Glomerular visceral epithelial cell (primary cell): ENCODE measurements around the gene RANBP17.
"Not testable (repeated sequence)": the region's sequence is repeated elsewhere in the genome, so short reads cannot be mapped to it uniquely, and the experiment has no call there.

Experiments
- DNase-seq: peaks from one replicate; pipeline ENCODE4 v3.0.0-alpha.2; 2016; ENCODE audit errors: extremely low spot score

RANBP17 gene

DNA sequence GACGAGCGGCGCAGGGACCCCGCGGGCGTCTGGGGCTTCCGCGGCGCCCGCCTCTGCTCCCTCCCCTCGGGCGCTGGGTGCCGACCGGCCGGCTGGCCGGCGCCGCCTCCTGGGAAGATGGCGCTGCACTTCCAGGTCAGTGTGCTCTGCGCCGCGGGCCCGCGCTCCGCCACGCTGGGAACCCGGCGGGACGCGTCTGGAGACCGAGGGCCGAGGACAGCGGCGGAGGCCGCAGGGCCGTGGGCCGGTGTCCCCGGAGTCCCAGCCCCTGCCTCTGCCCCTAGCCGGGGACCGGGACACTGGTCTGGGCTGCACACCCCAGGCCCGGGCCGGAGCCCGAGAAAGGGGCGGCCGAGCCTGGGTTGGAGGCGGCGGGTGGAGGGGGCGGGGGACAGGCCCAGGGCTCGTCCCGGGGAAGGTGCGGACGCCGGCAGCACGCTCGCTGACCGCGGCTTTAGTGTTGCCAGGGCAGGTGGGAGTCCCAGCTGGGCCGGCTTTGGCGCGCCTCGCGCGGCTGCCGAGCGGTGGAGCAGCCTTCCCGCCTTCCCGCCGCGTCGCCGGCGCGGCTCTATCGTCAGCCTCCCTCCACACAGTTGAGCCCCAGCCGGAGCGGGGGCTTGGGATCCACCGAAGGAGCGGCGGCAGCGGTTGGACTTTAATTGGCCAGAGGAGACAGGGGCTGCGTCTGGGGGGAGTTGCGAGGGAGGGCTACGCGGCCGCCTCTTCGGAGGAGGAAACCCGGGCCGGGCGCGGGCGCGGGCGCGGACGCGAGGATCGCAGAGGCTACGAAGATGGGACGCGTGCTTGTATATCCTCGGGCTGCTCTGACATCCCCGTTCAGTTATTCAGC, at the start of gene RANBP17:
Gene RANBP17 (plus strand): TSS at position 102 of the 850 bp plus-strand sequence.
- DNase-seq: peak; percentile 85

- no peak for DNase-seq
Observed at GRCh38 chr5:170813231-170813630, 48.6 kb upstream of the RANBP17 start.

GRCh38 chr5:170817195-170817594, 44.6 kb upstream of the RANBP17 start:
- DNase-seq: no peak

- DNase-seq: no peak
Observed at GRCh38 chr5:170818232-170818631, 43.6 kb upstream of the RANBP17 start.

DNA sequence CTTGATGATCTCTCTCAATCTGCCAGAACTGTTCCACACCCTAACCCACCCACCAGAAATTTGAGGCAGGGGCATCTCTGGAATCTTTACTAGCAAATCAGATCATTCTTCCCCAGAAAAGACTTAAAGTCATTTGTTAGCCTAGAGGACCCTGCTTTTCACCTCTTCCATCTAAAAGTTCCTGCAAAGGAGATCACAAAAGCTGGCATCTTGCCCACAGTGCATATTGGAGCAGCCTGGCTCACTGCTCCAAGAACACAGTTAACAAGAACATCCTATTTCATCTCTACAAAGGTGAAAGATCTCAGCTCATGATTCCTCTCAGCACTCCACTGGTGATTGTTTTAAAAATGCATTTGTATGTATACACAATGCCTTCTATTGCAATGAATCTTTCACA, 42.0 kb upstream of the RANBP17 start:
- no peak for DNase-seq

- DNase-seq: no peak
Observed at GRCh38 chr5:170821257-170821800, 40.5 kb upstream of the RANBP17 start.

DNA sequence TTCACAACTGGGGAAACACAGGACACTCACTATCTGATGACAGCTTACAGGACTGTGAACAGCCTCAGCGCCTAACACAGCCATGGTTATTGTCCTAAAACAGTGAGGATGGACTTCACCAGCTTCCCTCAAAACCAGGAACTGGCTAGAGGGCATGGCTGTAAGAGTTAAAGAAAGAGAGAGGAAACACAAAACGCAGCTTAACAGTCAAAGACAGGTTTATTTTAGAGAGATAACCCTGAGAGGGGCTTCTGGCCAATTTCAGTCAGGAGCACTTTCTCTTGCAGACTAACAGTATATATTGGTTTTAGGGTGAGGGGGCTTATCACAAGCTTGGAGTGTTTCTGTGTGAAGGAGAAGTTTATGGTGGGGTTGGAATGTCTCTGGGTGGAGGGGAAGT, 35.7 kb upstream of the RANBP17 start:
- no peak for DNase-seq

DNA sequence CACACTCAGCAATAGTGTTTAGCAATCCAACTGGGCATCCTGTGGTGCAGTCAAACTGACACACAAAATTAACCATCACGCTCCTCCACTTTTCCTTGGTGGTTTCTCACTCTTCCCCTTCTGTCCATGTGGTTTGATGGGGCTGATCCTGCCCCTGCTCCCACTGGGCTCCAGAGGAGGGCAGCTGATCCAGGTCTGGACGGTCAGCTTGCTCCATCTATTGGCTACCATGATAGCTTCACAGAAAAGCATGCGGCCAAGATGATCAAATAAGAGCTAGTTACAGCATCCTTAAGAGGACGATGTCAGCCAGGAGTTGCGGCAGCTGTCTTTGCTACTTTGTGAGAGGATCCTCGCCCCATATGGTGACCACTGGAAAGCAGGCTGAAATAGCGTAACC, 29.6 kb upstream of the RANBP17 start:
- no peak for DNase-seq

DNA sequence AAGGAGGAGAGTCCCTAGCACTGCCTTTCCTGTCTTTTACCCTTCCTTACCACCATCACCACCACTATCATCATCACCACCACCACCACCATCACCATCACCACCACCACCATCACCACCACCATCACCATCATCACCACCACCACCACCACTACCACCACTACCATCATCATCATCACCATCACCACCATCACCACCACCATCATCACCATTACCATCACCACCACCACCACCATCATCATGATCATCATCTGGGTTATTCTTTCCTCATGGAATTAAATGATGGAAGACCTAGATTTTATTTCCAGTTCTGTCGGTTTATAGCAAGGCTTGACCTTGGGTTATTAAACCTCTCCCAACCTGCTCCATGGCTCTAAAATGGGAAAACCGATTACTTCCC, 27.8 kb upstream of the RANBP17 start:
- not testable (repeated sequence) for DNase-seq

DNA sequence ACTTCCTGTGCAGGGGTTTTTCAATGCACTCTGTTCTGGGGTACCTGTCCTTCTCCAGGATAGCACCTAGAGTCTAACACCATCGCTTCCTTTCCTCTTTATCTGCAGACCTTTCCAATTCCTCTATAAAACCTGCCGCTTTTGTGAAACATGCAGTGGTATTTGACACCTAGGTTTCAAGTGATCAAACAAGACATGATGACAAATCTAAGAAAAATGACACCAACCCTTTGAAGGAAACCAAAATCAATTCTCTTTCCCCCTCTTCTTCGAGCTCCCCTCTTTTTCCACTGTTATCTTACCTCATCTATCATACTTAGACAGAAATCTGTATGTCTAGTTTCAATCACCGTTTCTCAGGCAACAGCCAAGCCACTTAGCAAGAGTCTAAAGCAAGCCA, 25.6 kb upstream of the RANBP17 start:
- DNase-seq: no peak

- no peak for DNase-seq
Observed at GRCh38 chr5:170843870-170844269, 17.9 kb upstream of the RANBP17 start.

DNA sequence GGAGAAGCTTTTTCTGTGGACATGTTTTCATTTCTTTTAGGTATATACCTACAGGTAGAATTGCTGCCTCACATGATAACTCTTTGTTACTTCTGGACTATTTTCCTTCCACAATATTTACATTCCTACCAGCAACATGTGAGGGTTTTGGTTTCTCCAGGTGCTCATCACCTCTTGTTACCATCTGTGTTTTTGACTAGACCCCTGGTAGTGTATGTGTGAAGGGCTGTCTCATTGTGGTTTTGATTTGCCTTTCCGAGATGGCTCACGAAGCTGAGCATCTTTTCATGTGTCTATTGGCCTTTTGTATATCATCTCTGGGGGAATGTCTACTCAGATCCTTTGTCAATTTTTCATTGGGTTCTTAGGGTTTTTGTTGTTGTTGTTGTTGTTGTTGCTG, 17.2 kb upstream of the RANBP17 start:
- DNase-seq: no peak

GRCh38 chr5:170846416-170846815, 15.4 kb upstream of the RANBP17 start:
- no peak for DNase-seq

- DNase-seq: no peak
Observed at GRCh38 chr5:170846846-170847245, 15.0 kb upstream of the RANBP17 start.

GRCh38 chr5:170848033-170848432, 13.8 kb upstream of the RANBP17 start:
- no peak for DNase-seq

GRCh38 chr5:170849374-170849773, 12.4 kb upstream of the RANBP17 start:
- no peak for DNase-seq

DNA sequence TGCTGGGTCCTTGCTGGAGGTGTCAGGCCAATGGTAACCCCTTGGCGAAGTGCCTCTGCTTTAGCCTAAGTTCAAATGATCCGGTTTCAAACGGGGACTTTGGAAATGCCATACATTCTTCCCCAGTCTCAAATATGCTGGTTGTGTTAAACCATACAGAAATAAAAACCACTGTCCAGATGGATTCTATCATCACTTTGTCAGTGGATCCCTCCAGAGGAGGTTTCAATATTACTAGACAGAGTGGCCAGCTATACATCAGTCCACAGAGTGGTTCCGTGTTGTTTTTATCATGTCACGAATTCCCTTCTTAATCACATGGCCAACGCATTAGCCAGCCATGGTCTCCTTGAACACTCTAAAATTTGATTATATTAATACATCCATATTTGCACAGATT, 7.3 kb upstream of the RANBP17 start:
- DNase-seq: no peak

- DNase-seq: no peak
Observed at GRCh38 chr5:170857066-170857465, 4.8 kb upstream of the RANBP17 start.

GRCh38 chr5:170860415-170860814, 1.4 kb upstream of the RANBP17 start:
- DNase-seq: no peak

GRCh38 chr5:170860818-170861666, 776 bp upstream of the RANBP17 start:
- DNase-seq: no peak

- no peak for DNase-seq
Observed at GRCh38 chr5:170861667-170861916, 226 bp upstream of the RANBP17 start.

DNA sequence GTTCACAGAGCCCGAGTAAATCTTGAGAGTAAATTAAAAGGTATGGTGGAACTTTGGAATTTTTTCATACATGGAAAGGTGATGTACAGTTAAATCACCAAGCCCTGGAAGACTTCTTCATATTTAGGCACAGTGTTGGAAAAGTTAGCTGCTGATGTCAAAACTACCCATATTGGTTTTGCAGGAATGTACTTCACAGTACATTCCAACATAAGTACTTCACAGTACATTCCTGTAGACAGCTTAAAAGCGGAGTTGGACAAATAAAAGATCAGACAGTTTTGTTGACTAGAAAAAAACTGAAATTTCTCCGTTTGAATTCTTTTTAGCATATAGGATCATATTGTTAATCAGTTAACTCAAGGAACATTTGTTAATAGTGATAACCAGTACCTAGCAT, 1.8 kb downstream of the RANBP17 start:
- DNase-seq: peak; percentile 27

GRCh38 chr5:170865622-170866021, 3.8 kb downstream of the RANBP17 start:
- DNase-seq: no peak
